Gastrocnemius medialis (tissue), 4 donors: Measurements from ENCODE around the gene ACY1. TPM values are rescaled to one million over a fixed set of nuclear protein-coding genes. Genes with fewer than 3 reads are reported as not detected.
A peak's percentile ranks its signal among the peaks of the same experiment; 100 is the strongest.
"Not testable (repeated sequence)": the region's sequence is repeated elsewhere in the genome, so short reads cannot be mapped to it uniquely, and the experiment has no call there.

Source experiments
- ATAC-seq, 2 donors: fragments of 150-250 bp; one replicate each; pipeline ENCODE4 v1.9.1; 2016
- DNase-seq, 2 donors: peaks; one replicate each; pipeline ENCODE4 v3.0.0-alpha.2; 2019
- H3K27ac ChIP-seq, 4 donors: fragments of 200-600 bp; sonication (generic); 1 replicate in 1 of 4; 2 replicates in 3 of 4; pipeline ENCODE4 v1.5.1; 2016 to 2018; ENCODE audit warnings: mild to moderate bottlenecking in 2 of 4, moderate library complexity in 1 of 4
- H3K27me3 ChIP-seq, 3 donors: fragments of 200-600 bp; sonication (generic) in 2 of 3; 1 replicate in 1 of 3; 2 replicates in 2 of 3; pipeline versions ENCODE4 v1.5.1 to v1.6.0; 2016 to 2019; ENCODE audit warnings: mild to moderate bottlenecking in 1 of 3, moderate library complexity in 1 of 3
- H3K36me3 ChIP-seq, 2 donors: fragments of 200-600 bp; sonication (generic) in 1 of 2; one replicate each; pipeline ENCODE4 v1.5.1; 2017 to 2018
- H3K4me1 ChIP-seq, 2 donors: fragments of 200-600 bp; sonication (generic) in 1 of 2; one replicate each; pipeline ENCODE4 v1.5.1; 2016 to 2017; ENCODE audit warnings: mild to moderate bottlenecking in 2 of 2
- H3K4me3 ChIP-seq, 4 donors: fragments of 200-600 bp; sonication (generic) in 3 of 4; 1 replicate in 1 of 4; 2 replicates in 3 of 4; pipeline ENCODE4 v1.5.1; 2016 to 2019; ENCODE audit warnings: mild to moderate bottlenecking in 2 of 4
- H3K9me3 ChIP-seq, 3 donors: fragments of 200-600 bp; sonication (generic) in 2 of 3; 1 replicate in 1 of 3; 2 replicates in 2 of 3; pipeline ENCODE4 v1.5.1; 2016 to 2019
- POLR2A ChIP-seq, 2 donors: fragments of 450-650 bp; IDR thresholded peaks; one replicate each; pipeline ENCODE4 v1.6.1; 2017; ENCODE audit warnings: antibody characterized with exemption in 2 of 2, mild to moderate bottlenecking in 2 of 2, moderate library complexity in 2 of 2
- in situ Hi-C, 4 donors: fragments of 200-750 bp; cut with MboI; loops; one replicate each; pipeline versions ENCODE4 v1.15.0 to v1.8.0; 2017; ENCODE audit warnings: low sequenced_read_pairs in 4 of 4
- intact Hi-C: fragments of 100-400 bp; cut with DNase I; formaldehyde crosslinking; loops from one replicate; pipeline ENCODE4 v1.15.1; 2023; ENCODE audit warnings: low total_unique reads
- total RNA-seq, 4 donors: library from RNA; depleted of rRNA; stranded (reverse); fragments of >200 nt; gene quantifications; one replicate each; pipeline versions ENCODE4 v1.1.0 to v1.2.3, GENCODE V29; 2016
- TF ChIP-seq, protein P1 (sequence below), 5 experiments: fragments of 450-650 bp in 3 of 5; fragments of 200-600 bp in 2 of 5; sonication (generic) in 2 of 5; IDR thresholded peaks in 4 of 5; conservative IDR thresholded peaks in 1 of 5; 1 replicate in 4 of 5; 2 replicates in 1 of 5; pipeline ENCODE4 v1.5.1; 2016 to 2019; ENCODE audit warnings: antibody characterized with exemption in 5 of 5, mild to moderate bottlenecking in 3 of 5, moderate library complexity in 3 of 5

ACY1 gene
- total RNA-seq, 4 donors from 2014 or later, result 33.5 to 79.3 (median 43.2) TPM

DNA sequence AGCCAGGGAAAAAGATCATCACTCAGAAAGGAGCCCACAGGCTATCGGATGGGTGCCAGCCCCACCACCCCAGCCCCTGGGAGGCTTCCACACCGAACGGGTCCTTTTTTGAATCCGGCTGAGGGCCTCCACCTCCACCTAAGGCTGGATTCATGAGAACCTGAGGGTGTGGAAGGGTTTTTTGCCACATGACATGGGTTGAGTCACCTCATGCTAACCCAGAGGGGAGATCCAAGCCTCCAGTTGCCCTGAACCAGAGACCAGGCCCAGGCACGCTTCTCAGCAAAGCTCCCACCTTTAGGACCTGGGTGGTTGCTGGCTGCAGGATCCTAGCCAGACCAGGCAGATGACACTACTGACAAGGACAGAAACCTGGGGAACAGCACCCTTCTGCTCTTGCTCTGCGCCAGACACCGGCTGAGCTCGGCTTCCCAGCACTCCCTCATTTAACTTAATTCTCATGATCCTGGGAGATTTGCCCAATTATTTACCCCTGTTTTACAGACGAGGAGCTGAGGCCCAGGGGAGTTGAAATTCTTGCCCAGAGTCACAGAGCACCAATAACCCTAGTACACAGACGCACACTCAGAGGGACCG lies 47.5 kb downstream of the ACY1 start:
- peak; percentile 32 to 37 for ATAC-seq
- Histone ChIP-seq H3K4me3 (no peak overlapping the region), H3K4me1 (peaks cover 60 to 65% of the 10 kb centered on the region in 2 donors), H3K27ac (peak overlapping the region; percentile 95 to 98 (median 96)), H3K27me3 (no peaks in the 10 kb centered on the region), H3K36me3 (no peaks in the 10 kb centered on the region), H3K9me3 (no peaks in the 10 kb centered on the region)
- intact Hi-C loops, result no loop called here
- DNase-seq, result no peak
- in situ Hi-C loops, result no loop called here
- TF ChIP-seq, protein P1, sequence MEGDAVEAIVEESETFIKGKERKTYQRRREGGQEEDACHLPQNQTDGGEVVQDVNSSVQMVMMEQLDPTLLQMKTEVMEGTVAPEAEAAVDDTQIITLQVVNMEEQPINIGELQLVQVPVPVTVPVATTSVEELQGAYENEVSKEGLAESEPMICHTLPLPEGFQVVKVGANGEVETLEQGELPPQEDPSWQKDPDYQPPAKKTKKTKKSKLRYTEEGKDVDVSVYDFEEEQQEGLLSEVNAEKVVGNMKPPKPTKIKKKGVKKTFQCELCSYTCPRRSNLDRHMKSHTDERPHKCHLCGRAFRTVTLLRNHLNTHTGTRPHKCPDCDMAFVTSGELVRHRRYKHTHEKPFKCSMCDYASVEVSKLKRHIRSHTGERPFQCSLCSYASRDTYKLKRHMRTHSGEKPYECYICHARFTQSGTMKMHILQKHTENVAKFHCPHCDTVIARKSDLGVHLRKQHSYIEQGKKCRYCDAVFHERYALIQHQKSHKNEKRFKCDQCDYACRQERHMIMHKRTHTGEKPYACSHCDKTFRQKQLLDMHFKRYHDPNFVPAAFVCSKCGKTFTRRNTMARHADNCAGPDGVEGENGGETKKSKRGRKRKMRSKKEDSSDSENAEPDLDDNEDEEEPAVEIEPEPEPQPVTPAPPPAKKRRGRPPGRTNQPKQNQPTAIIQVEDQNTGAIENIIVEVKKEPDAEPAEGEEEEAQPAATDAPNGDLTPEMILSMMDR (IDR thresholded peaks at IDR 0.05 in 4 of 5, conservative IDR thresholded peaks at IDR 0.05 in 1 of 5), result no peak
- no peak for TF ChIP-seq POLR2A (IDR thresholded peaks at IDR 0.05)

DNA sequence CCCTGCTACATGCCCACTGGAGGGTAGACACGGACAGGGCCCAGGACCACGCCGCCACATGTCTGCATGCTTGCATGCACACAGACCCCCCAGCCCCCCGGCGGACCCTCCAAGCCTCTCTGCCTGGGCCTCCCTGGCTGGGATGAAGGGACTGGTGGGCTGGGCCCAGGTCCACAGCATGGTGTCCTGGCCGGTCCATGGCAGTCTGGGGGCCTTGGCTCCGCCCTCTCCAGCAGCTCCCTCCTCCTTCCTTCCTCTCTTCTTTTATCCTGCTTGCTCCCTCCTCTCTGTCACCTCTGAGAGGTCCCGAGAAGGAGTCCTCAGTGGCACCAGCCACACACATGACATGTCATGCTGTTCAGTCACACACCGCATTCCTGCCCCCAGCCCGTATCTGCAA lies 48.6 kb downstream of the ACY1 start:
- DNase-seq (no peak), ATAC-seq (no peak)
- Histone ChIP-seq H3K4me1 (peaks cover 53 to 57% of the 10 kb centered on the region in 2 donors), H3K9me3 (no peaks in the 10 kb centered on the region), H3K4me3 (no peak overlapping the region), H3K27me3 (no peaks in the 10 kb centered on the region), H3K36me3 (no peaks in the 10 kb centered on the region), H3K27ac (peak overlapping the region in 1 of 4 donors; percentile 25)
- in situ Hi-C loops, result no loop called here
- TF ChIP-seq, protein P1 (IDR thresholded peaks at IDR 0.05 in 4 of 5, conservative IDR thresholded peaks at IDR 0.05 in 1 of 5), result no peak
- no peak for TF ChIP-seq POLR2A (IDR thresholded peaks at IDR 0.05)
- intact Hi-C loops, result no loop called here

DNA sequence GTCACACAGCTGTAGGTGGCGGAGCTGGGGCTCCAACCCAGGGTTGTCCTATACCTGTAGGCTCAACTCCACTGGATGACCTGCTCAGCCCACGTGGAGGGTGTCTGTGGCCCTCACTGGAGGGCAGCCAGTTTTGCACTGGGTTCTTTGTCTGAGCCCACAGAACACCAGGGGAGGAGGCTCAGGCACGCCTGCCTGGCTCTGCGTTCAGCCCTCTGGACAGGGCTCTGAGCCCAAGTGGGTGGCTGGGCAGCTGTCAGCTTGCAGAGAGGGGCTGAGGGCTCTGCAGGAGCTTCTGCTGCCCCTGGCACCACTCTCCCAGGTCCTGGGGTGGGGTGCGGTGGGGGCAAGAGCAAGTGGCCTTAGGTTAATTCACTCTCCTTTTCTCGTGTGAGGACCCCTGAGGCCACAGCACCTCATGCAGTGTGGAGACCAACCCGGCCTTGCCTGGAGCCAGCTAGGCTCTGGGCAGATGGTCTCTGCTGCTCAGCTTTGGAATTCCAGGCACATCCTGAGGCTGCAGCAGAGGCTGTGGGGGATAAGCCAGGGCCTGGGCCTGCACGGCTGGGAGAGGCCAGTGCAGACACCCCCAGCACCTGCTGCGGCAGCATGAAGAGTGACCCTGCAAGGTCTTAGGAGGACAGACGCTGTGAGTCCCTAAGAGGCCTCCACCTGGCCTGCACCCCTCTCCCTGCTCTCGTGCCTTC lies 49.5 kb downstream of the ACY1 start:
- Histone ChIP-seq H3K27ac (peak overlapping the region in 1 of 4 donors; percentile 25), H3K9me3 (no peaks in the 10 kb centered on the region), H3K36me3 (no peaks in the 10 kb centered on the region), H3K4me3 (no peak overlapping the region), H3K27me3 (no peaks in the 10 kb centered on the region), H3K4me1 (peaks cover 46 to 48% of the 10 kb centered on the region in 2 donors)
- in situ Hi-C loops (no loop called here), intact Hi-C loops (no loop called here)
- no peak for ATAC-seq
- TF ChIP-seq POLR2A (IDR thresholded peaks at IDR 0.05), result no peak
- TF ChIP-seq, protein P1 (IDR thresholded peaks at IDR 0.05 in 4 of 5, conservative IDR thresholded peaks at IDR 0.05 in 1 of 5), result no peak
- DNase-seq, result no peak

DNA sequence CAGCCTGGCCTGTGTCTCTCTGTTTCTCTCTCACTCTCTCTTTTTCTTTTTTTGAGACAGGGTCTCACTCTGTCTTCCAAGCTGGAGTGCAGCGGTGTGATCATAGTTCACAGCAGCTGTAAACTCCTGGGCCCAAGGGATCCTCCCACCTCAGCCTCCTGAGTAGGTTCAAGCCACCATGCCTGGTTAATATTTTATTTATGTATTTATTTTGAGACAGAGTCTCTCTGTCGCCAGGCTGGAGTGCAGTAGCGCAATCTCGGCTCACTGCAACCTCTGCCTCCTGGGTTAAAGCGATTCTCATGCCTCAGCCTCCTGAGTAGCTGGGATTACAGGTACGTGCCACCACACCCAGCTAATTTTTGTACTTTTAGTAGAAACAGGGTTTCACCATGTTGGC lies 50.4 kb downstream of the ACY1 start:
- H3K9me3 ChIP-seq, H3K36me3 ChIP-seq, H3K27ac ChIP-seq, intact Hi-C loops, H3K27me3 ChIP-seq, in situ Hi-C loops, ATAC-seq, DNase-seq, H3K4me3 ChIP-seq: not testable (repeated sequence)
- peaks cover 37 to 39% of the 10 kb centered on the region in 2 donors for H3K4me1 ChIP-seq

DNA sequence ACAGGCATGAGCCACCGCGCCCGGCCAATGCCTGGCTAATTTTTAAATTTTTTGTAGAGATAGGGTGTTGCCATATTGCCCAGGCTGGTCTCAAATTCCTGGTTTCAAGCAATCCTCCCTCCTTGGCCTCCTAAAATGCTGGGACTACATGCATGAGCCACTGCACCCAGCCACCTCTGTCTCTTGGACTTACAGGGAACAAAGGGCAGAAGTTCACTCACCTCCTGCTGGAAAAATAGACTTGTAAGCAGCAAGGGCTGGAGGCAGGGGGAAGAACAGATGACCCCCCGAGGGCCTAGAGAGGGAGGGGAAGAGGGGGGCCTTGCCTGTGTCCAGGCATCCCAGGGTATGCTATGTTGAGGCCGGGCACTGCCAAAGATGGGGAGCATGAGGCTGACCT lies 50.9 kb downstream of the ACY1 start:
- ATAC-seq (no peak), DNase-seq (no peak)
- TF ChIP-seq, protein P1 (IDR thresholded peaks at IDR 0.05 in 4 of 5, conservative IDR thresholded peaks at IDR 0.05 in 1 of 5), result no peak
- TF ChIP-seq POLR2A (IDR thresholded peaks at IDR 0.05), result no peak
- intact Hi-C loops, result no loop called here
- H3K27ac ChIP-seq, result no peak overlapping the region
- no peak overlapping the region for H3K4me3 ChIP-seq
- peaks cover 33 to 35% of the 10 kb centered on the region in 2 donors for H3K4me1 ChIP-seq
- H3K27me3 ChIP-seq, result no peaks in the 10 kb centered on the region
- H3K36me3 ChIP-seq, result no peaks in the 10 kb centered on the region
- in situ Hi-C loops, result no loop called here
- H3K9me3 ChIP-seq, result no peaks in the 10 kb centered on the region
